ENCODE measurements around the gene SECISBP2L.

GRCh38 chr15:48972750-48973503, 73.3 kb downstream of the SECISBP2L start:
- TF ChIP-seq CTCF (IDR thresholded peaks at IDR 0.05 in 4 of 5, conservative IDR thresholded peaks at IDR 0.05 in 1 of 5) (no peak), POLR2A (IDR thresholded peaks at IDR 0.05) (no peak)

Measured in gastrocnemius medialis (tissue), 4 donors.